GM12878 (cell line): Measurements from ENCODE around the gene ULBP1. TPM values are rescaled to one million over a fixed set of nuclear protein-coding genes. Genes with fewer than 3 reads are reported as not detected.
"Not testable (repeated sequence)": the region's sequence is repeated elsewhere in the genome, so short reads cannot be mapped to it uniquely, and the experiment has no call there.

Source experiments
- ATAC-seq: fragments of 200-7000 bp; cut with Tn5 transposase; 3 replicates; pipeline ENCODE4 v1.9.1; 2020; ENCODE audit warnings: mild to moderate bottlenecking, moderate library complexity
- BruUV-seq: library from RNA; stranded (reverse); fragments of 400-500 nt; replicated peaks from 2 replicates; lab custom pipeline; 2021; lab: Mats Ljungman, UMichigan
- CTCF ChIA-PET: fragments of 300-600 bp; sonication (Branson Sonifier 250); formaldehyde crosslinking; extraction: SDS; loops from one replicate; lab custom pipeline; 2021; ENCODE audit warnings: inconsistent platforms; lab: Yijun Ruan, JAX
- POLR2A ChIA-PET: fragments of 350-600 bp; formaldehyde crosslinking; extraction: SDS; loops from one replicate; lab custom pipeline; 2021; ENCODE audit warnings: inconsistent platforms; lab: Charles Lee
- RAD21 ChIA-PET: fragments of 300-600 bp; sonication (Branson Sonifier 250); formaldehyde crosslinking; loops from one replicate; lab custom pipeline; 2023; ENCODE audit warnings: antibody characterized with exemption; ENCODE audit not compliant: unreplicated experiment; lab: Charles Lee
- SMC1A ChIA-PET: fragments of 300-600 bp; sonication (Branson Sonifier 250); formaldehyde crosslinking; loops from one replicate; lab custom pipeline; 2023; ENCODE audit not compliant: unreplicated experiment, uncharacterized antibody; lab: Charles Lee
- DNase-seq: peaks from one replicate; pipeline ENCODE4 v3.0.0-alpha.2; 2011; ENCODE audit warnings: low read depth, low spot score
- FAIRE-seq: peaks from 3 replicates; lab custom pipeline; 2011; peaks lifted over from hg19 to GRCh38; lab: Jason Lieb, UNC
- H2AFZ ChIP-seq: 2 replicates; pipeline ENCODE4 v1.6.0; 2011; ENCODE audit warnings: low read depth, low read length, control low read depth; ENCODE audit not compliant: control insufficient read depth
- H3K27ac ChIP-seq: 2 replicates; pipeline ENCODE4 v1.5.1; 2011; ENCODE audit warnings: control low read depth; ENCODE audit not compliant: control insufficient read depth, insufficient read depth
- H3K27me3 ChIP-seq, 2 experiments: replicated peaks in 1 of 2; 2 replicates each; pipeline versions ENCODE4 v1.6.0 to v1.6.1; 2011; ENCODE audit warnings: low read length in 1 of 2; ENCODE audit not compliant: control insufficient read depth in 2 of 2, insufficient read depth in 2 of 2
- H3K36me3 ChIP-seq, 2 experiments: 2 replicates each; pipeline ENCODE4 v1.5.1; 2011; ENCODE audit warnings: low read length in 1 of 2; ENCODE audit not compliant: control insufficient read depth in 2 of 2, insufficient read depth in 2 of 2
- H3K4me1 ChIP-seq: 2 replicates; pipeline ENCODE4 v1.6.1; 2011; ENCODE audit warnings: mild to moderate bottlenecking, low read length, moderate library complexity, mixed read lengths; ENCODE audit not compliant: control insufficient read depth, insufficient read depth
- H3K4me2 ChIP-seq: 2 replicates; pipeline ENCODE4 v1.6.0; 2011; ENCODE audit warnings: control low read depth; ENCODE audit not compliant: control insufficient read depth, insufficient read depth
- H3K4me3 ChIP-seq: fragments of 200-600 bp; sonication (generic); 2 replicates; pipeline ENCODE4 v1.5.1; 2016
- H3K79me2 ChIP-seq: 2 replicates; pipeline ENCODE4 v1.6.0; 2011; ENCODE audit warnings: low read length; ENCODE audit not compliant: control insufficient read depth, insufficient read depth
- H3K9ac ChIP-seq: 2 replicates; pipeline ENCODE4 v1.8.0; 2011; ENCODE audit warnings: low read length, control low read depth, mixed read lengths; ENCODE audit not compliant: control insufficient read depth, insufficient read depth
- H3K9me3 ChIP-seq: replicated peaks from 3 replicates; pipeline ENCODE4 v1.5.1; 2011; ENCODE audit warnings: mild to moderate bottlenecking, low read length; ENCODE audit not compliant: control insufficient read depth, insufficient read depth
- H4K20me1 ChIP-seq: 2 replicates; pipeline ENCODE4 v1.6.0; 2011; ENCODE audit not compliant: control insufficient read depth, insufficient read depth
- JUNB ChIP-seq: IDR thresholded peaks from 2 replicates; pipeline ENCODE4 v1.6.1; 2016; ENCODE audit warnings: antibody characterized with exemption, mild to moderate bottlenecking
- POLR2AphosphoS2 ChIP-seq: IDR thresholded peaks from 2 replicates; pipeline ENCODE4 v1.6.1; 2011; ENCODE audit warnings: low read depth, mild to moderate bottlenecking, low read length, improper control_type of control experiment, moderate library complexity
- SREBF2 ChIP-seq: IDR thresholded peaks from 2 replicates; pipeline ENCODE4 v1.6.1; 2012; ENCODE audit warnings: mild to moderate bottlenecking, low read length
- YBX1 ChIP-seq: fragments of 450-650 bp; IDR thresholded peaks from 2 replicates; pipeline ENCODE4 v1.6.1; 2016; ENCODE audit warnings: antibody characterized with exemption
- WGBS: methylation state at CpG from one replicate; pipeline ENCODE4 v1.1.6; 2016; ENCODE audit warnings: low lambda C conversion rate; ENCODE audit not compliant: insufficient replicate concordance, insufficient coverage; ENCODE audit errors: missing lambda C conversion rate; 5-methylcytosine and 5-hydroxymethylcytosine counted together
- in situ Hi-C: fragments of 300-500 bp; cut with MboI; formaldehyde crosslinking; loops from 9 replicates; pipeline ENCODE4 v1.14.3; 2018; ENCODE audit warnings: mixed read lengths
- intact Hi-C: fragments of 100-400 bp; cut with micrococcal nuclease; formaldehyde crosslinking; loops from one replicate; pipeline ENCODE4 v1.14.2; 2022; ENCODE audit not compliant: unreplicated experiment
- polyA plus RNA-seq, 11 experiments: library from polyadenylated mRNA; depleted of rRNA in 4 of 11; unstranded in 6 of 11; stranded (reverse) in 5 of 11; fragments of >200 nt; fragmentation: Nextera tagmentation in 4 of 11; fragmentation: Illumina TruSeq in 1 of 11; extraction: Ambion mirVana in 4 of 11; extraction: Trizol in 1 of 11; gene quantifications; 1 replicate in 1 of 11; 2 replicates in 10 of 11; pipeline versions ENCODE4 v1.2.1 to v1.2.3, GENCODE V29; 2011 to 2016; ENCODE audit warnings: inconsistent platforms in 2 of 11, missing spikeins in 2 of 11, low read depth in 1 of 11
- total RNA-seq, 4 experiments: library from RNA; depleted of rRNA in 3 of 4; stranded (reverse); fragments of >200 nt in 3 of 4; fragmentation: Illumina TruSeq in 1 of 4; extraction: Trizol in 1 of 4; gene quantifications; 2 replicates each; pipeline versions ENCODE4 v1.2.1 to v1.2.3, GENCODE V29; 2013 to 2021
- TF ChIP-seq, protein P1 (sequence below): IDR thresholded peaks from 2 replicates; pipeline ENCODE4 v1.6.1; 2012; ENCODE audit warnings: improper control_type of control experiment, low read depth, low read length; ENCODE audit not compliant: insufficient replicate concordance

ULBP1 gene
- total and polyA plus RNA-seq, 10 of the 15 experiments (the other 5 are each of a cell fraction or from before 2014, with no cell fraction given) = 0.02 to 0.12 (median 0.04) TPM; not detected in 7

DNA sequence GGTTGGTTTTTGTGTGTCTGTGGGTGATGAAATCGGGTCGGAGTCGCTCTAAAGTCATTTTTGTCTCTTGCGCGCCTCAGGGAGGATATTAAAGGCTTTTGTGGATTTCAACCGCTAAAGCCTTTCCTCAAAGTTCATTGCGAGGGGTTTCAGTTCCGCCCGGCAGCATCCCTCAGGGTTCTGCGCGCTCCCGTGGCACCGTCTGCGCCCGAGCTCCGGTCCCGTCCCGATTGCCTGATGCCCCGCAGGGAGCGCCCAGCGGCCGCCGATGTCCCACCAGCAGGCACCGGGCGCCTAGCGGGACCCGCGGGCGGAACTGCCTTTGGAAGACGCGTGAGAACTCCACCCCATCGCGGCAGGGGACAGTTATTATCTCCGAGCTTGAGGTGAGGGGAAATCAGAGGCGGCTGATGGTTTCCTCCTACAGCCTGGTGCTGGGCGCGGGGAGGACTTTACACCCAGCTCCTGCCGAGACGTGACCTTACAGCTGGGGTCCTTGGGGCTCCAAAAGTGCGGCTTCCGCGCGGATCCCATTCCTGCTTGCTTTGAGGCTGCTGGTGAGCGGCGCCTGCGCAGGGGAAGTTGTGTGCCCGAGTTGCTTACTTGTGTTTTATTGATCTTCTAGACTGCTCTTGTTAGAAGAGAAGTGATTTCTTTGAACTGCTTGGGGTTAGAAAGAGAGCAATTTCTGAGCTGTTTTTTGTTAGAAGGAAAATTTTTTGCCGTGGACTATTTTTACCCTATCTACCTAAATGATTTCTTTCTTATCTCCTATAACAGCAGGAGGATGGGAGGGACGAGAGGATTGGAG lies 27.1 kb downstream of the ULBP1 start (continued):
- TF ChIP-seq, protein P1, sequence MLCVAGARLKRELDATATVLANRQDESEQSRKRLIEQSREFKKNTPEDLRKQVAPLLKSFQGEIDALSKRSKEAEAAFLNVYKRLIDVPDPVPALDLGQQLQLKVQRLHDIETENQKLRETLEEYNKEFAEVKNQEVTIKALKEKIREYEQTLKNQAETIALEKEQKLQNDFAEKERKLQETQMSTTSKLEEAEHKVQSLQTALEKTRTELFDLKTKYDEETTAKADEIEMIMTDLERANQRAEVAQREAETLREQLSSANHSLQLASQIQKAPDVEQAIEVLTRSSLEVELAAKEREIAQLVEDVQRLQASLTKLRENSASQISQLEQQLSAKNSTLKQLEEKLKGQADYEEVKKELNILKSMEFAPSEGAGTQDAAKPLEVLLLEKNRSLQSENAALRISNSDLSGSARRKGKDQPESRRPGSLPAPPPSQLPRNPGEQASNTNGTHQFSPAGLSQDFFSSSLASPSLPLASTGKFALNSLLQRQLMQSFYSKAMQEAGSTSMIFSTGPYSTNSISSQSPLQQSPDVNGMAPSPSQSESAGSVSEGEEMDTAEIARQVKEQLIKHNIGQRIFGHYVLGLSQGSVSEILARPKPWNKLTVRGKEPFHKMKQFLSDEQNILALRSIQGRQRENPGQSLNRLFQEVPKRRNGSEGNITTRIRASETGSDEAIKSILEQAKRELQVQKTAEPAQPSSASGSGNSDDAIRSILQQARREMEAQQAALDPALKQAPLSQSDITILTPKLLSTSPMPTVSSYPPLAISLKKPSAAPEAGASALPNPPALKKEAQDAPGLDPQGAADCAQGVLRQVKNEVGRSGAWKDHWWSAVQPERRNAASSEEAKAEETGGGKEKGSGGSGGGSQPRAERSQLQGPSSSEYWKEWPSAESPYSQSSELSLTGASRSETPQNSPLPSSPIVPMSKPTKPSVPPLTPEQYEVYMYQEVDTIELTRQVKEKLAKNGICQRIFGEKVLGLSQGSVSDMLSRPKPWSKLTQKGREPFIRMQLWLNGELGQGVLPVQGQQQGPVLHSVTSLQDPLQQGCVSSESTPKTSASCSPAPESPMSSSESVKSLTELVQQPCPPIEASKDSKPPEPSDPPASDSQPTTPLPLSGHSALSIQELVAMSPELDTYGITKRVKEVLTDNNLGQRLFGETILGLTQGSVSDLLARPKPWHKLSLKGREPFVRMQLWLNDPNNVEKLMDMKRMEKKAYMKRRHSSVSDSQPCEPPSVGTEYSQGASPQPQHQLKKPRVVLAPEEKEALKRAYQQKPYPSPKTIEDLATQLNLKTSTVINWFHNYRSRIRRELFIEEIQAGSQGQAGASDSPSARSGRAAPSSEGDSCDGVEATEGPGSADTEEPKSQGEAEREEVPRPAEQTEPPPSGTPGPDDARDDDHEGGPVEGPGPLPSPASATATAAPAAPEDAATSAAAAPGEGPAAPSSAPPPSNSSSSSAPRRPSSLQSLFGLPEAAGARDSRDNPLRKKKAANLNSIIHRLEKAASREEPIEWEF = no peak
- TF ChIP-seq POLR2AphosphoS2 (no peak), SREBF2 (no peak), JUNB (no peak), YBX1 (no peak)
- TF ChIP-seq, all 136 proteins: peak for 10

DNA sequence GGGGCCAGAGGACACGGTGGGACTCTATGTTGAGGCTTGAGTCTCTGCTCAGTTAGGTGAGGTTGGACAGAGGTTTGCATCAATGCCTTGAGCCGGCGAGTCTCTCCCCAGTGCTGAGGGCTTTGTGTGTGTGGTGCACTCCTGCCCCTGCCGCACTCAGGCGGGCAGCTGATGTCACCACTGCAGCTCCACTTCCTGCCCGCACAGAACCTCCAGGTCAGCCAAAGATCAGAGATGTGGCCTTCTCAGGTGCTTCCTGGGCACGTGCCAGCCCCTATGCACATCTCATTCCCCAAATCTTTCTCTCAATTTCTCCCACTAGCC lies 27.7 kb downstream of the ULBP1 start:
- Histone ChIP-seq H3K4me1 (peaks cover 14% of the 10 kb centered on the region), H3K27me3 (peaks cover 5 to 25% of the 10 kb centered on the region in 2 experiments), H3K4me2 (peak overlapping the region; percentile 79; the same call in 1 of the 2 replicates)
- BruUV-seq, in situ Hi-C loops, H2AFZ ChIP-seq, H3K9me3 ChIP-seq, CTCF ChIA-PET, H3K36me3 ChIP-seq, H3K79me2 ChIP-seq, H3K9ac ChIP-seq, H3K27ac ChIP-seq, FAIRE-seq, H4K20me1 ChIP-seq, intact Hi-C loops, DNase-seq, H3K4me3 ChIP-seq: not testable (repeated sequence)
- ChIA-PET RAD21 (interaction anchor here (1.7 kb wide), 1 partner anchor 16 kb away, joined by 3 read pairs; no protein-coding TSS in a partner anchor), POLR2A (interaction anchor here (0.6 kb wide), 1 partner anchor 252 kb away, joined by 3 read pairs; no protein-coding TSS in a partner anchor), SMC1A (interaction anchor here (1.4 kb wide), 1 partner anchor 18 kb away, joined by 3 read pairs; no protein-coding TSS in a partner anchor)
- ATAC-seq = peak; percentile 89
- 3% methylated on average over 6 of the region's 7 CpGs for WGBS
